COR-L47 (cell line): Measurements from ENCODE around the gene ZSCAN31.
A peak's percentile ranks its signal among the peaks of the same experiment; 100 is the strongest.
"Not testable (repeated sequence)": the region's sequence is repeated elsewhere in the genome, so short reads cannot be mapped to it uniquely, and the experiment has no call there.

Source experiments
- DNase-seq: peaks from one replicate; lab custom pipeline; 2025; lab: John Stamatoyannopoulos, UW

The ZSCAN31 gene

GRCh38 chr6:28335564-28336283 is at the start of gene ZSCAN31:
Gene ZSCAN31 (minus strand): TSS chr6:28336148. CDS start chr6:28329683, 6,465 bp downstream.
- peak; percentile 71 for DNase-seq

DNA sequence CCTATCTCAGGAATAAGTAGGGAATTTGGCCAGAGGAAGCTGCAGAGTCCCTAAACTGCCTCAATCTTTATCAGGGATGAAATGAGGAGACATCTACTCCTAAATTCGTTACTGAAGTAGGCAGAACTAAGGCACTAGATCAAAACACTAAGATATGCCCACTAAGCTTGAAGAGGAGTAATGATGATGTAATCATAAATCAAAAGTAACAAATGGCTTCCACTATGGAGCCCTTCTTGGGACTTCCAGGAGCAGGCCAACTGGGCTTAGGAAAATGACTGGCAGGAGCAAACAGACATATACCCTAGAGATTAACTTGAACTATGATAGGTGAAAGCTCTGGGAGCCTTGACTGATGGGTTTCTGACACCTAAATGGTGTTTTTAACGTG is 48.2 kb upstream of the ZSCAN31 start:
- DNase-seq, result no peak

DNA sequence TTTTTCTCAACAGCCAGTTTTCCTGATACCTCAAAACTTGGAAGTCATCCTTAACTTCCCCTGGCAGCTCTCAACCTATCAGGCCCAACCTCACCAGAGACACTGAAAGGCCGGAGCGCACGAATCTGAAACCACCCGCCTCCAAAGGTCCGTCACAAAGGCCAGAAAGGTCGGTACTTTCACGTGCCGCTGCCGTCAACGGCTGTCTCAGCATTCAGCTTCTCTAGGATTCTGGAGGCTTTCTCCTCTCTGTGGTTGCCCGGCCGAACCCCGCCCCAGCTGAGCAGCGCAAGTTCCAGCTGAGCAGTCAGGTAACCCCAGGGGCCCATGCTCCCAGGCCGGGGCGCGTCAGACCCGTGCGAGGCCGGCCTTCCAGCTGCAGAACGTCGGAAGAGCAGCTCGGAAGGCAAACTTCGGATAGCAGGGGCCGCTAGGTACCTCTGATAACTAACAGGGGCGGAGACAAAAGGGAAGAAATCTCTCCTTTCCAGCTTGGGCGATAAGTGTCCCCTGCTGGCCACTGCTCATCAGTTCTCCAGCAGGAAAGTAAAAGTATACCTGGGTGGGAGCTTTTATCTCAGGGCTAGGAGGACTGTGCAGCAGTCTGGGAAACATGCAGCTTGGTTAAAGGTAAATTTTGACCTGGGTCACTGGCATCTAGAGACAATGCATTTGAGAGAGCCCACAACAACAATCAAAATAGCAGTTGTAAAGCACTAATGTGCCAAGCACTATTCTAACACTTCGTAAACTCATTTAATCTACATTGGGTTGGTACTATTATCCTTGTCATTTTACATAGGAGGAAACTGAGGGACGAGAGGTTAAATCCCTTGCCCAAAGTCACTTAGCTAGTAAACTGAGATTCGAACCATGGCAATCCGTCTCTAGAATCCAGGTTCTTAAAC is 47.5 kb upstream of the ZSCAN31 start:
- peak; percentile 79 for DNase-seq

GRCh38 chr6:28380381-28380780 is 44.4 kb upstream of the ZSCAN31 start:
- DNase-seq, result no peak

- DNase-seq, result no peak
Measured at GRCh38 chr6:28378644-28379043, 42.7 kb upstream of the ZSCAN31 start.

DNA sequence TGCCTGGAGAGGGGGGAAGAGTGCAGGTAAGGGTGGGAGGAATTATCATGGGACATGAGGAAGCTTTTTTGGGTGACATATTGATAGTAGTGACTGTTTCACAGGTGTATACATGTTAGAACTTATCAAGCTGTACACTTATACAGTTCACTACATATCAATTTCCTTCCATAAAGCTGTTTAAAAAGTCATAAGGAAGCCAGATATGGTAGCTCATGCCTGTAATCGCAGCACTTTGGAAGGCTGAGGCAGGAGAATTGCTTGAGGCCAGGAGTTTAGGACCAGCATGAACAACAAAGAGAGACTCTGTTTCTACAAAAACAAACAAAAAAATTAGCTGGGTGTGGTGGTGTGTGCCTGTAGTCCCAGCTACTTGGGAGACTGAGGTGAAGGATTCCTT is 41.9 kb upstream of the ZSCAN31 start:
- no peak for DNase-seq

DNA sequence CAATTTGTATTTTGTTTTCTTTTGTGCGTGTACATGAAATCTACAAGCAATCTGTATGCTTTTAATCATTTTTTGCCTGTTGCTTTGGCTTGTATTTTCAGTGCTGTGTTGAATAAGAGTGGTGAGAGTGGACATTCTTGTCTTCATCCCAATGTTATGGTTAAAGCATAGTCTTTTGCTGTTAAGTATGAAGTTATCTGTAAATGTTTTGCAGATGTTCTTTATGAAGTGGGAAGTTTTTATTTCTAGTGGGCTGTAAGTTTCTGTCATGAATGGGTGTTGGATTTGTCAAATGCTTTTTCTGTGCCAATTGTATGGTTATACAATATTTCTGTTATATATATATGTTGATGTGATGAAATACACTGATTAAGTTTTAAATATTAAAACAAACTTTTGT is 38.0 kb upstream of the ZSCAN31 start:
- no peak for DNase-seq

DNA sequence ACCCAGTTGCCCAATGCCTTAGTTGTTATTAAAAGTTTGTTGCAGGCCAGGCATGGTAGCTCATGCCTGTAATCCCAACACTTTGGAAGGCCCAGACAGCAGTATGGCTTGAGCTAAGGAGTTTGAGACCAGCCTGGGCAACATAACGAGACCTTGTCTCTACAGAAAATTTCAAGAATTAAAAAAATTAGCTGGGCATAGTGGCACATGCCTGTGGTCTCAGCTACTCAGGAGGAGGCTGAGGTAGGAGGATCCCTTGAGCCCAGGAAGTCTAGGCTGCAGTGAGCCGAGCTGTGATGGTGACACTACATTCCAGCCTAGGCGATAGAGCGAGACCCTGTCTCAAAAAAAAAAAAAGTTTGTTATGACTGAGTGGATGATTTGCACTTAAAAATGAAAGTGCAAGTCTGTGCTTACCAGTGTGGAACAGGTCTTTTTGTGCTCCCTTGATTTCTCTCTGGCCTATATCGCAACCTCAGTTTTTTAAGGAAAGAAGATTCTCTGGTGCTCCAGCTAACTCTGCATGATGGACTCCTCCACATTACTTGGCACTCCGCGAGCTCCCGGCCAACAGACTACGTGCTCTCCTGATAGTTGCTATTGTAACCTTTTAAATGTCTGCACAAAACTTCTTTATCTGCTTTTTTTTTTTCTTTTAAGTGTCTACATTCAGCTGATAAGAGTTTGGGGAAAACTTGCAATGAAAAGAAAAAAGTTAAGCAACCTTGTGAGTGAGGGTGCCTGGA is 35.9 kb upstream of the ZSCAN31 start:
- DNase-seq, result no peak

- no peak for DNase-seq
Measured at GRCh38 chr6:28371280-28371679, 35.3 kb upstream of the ZSCAN31 start.

DNA sequence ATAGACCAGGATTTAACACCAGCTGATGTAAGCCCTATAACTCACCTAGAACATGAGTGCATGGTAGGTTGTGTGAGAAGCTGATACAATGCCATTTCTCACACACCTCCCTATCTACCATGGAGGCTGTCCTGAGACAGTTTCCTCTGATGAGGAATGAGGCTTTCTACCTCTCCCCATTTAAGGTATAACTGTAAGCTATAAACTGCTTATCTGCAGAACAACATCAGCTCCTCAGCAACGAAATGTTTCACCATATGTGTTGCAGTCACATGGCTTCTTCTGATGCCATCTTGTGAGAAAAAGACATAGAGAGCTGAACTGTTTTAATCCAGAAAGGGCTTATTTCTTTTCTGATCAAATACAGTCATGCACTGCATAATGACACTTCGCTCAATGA is 34.5 kb upstream of the ZSCAN31 start:
- no peak for DNase-seq

- DNase-seq, result no peak
Measured at GRCh38 chr6:28369463-28369862, 33.5 kb upstream of the ZSCAN31 start.

DNA sequence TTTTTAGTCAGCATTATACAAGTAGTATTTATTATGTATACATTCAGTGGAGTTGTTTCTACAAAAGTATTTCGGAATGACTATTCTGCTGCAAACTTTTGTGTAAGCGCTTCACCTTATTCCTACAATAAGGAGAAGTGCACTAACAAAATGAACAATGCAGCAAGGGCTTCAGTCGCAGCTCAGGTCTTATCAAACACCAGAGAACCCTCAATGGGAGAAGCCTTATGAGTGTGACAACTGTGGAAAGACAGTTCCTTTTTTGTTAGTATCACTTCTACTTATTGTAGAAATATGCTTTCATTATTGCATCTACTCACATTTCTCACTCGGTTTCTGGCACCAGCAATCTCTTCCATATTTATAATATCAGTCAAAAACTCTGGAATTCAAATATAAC is 32.6 kb upstream of the ZSCAN31 start:
- no peak for DNase-seq

- DNase-seq, result not testable (repeated sequence)
Measured at GRCh38 chr6:28365590-28365989, 29.6 kb upstream of the ZSCAN31 start.

- no peak for DNase-seq
Measured at GRCh38 chr6:28360961-28361360, 25.0 kb upstream of the ZSCAN31 start.

DNA sequence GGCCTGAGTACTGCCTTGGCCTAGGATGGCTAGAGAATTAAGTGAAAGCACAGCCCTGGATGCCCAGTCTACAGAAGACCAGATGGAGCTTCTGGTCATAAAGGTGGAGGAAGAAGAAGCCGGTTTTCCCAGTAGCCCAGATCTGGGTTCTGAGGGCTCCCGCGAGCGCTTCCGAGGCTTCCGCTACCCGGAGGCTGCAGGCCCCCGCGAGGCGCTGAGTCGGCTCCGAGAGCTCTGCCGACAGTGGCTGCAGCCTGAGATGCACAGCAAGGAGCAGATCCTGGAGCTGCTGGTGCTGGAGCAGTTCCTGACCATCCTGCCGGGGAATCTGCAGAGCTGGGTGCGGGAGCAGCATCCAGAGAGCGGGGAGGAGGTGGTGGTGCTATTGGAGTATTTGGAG is 23.6 kb upstream of the ZSCAN31 start:
- not testable (repeated sequence) for DNase-seq

DNA sequence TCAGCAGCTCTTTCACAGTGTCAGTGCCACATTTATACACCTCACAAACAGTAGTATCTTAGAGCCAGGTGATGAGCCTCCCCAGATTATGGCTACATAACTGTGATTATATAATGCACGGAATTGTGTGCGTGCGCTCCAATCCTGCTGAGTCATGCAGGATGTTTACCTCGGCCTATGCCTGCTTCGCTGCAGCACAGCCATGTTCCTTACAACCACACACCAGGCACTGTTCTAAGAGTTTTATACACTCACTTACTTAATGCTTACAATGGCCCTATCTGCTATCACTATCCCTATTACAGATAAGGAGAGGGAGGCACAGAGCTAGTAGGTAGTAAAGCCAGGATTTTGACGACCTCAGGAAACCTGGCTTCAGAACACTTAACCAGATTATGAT is 21.1 kb upstream of the ZSCAN31 start:
- DNase-seq, result no peak

DNA sequence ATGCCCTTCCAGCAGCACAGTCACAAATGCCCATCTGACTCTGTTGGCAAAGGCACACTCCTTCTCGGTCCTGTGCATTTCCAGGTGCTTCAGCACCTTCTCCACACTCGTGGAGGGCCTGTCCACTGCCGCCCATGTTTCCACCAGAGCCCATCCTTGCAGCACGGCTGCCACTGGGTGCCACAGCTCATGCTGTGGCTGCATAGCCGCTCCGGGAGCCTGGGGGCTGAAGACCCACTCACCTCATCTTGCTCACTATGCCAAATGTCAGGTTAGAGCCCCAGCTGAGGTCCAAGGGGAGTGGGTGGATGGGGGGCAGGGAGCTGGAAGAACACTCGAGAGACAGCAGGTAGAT is 20.7 kb upstream of the ZSCAN31 start:
- DNase-seq, result no peak

DNA sequence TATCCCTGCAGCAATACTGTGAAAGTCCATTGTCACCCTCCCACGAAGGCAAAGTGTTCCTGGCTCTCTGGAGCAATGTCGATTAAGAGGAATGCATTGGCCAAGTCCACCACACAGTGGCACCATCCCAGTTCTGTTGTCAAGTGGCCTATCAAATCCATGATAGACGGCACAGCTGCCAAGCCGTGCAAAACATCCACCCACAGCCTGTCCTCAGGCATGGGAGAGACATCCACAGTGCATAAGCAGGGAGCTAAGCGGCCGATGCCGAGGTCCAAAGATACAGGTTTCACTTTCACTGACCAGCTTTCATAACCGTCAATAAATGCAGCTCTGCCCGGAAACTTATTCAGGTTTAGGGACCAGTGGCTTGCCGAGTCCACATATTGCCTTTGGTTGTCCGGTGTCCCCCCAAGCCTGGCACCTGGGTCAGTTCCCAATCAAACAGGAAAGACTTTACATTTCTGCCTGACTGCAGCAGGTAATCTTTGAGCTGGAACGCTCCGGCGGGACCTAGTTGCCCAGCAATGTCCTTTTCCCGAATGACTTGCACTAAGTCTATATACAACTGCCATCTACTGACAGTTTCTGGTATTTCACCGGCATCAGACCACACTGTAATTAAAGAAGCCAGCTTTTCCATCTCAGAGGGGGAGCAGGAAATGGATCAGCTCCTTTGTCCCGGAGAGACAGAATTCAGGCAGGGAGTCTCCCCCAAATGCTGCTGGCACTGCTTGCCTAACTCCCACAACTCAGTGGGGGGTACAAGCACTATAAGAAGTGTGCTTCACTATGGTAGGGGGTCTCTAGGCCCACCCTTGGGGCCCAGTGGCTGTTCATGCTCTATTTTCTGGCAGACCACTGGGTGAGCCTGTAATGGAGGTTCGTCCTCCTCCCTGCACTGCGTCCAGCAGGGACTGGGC is 20.1 kb upstream of the ZSCAN31 start:
- DNase-seq, result peak; percentile 88

- DNase-seq, result no peak
Measured at GRCh38 chr6:28354688-28355554, 19.0 kb upstream of the ZSCAN31 start.

DNA sequence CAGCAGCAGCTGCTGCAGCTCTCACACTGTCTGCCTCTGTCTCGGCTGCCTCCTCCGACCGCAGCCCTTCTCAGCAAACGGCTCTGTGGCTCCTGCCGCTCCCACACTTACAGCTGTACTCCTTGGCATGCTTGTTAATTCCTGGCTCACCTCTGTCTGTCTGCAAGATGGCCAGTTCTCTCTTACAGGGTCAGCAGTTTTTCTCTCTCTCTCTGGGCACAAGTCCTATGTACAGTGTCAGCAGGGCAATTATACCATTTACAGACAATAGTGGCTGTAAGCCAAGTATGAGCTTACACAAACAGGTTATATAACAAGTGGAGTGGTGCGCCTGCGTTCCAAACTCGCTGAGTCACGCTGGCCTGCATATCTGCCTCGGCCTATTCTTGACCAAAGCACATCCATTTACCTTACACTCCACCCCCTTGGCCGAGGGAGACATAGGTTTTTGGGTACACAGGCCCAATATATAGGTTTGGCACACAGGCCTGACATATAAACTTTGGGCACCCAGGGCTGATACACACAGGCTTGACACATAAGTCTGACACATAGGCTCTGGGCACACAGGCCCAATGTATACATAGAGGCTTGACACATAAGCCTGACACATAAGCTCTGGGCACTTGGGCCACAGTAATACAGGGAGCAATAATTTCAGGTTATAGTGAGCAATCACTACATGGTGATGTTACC is 18.2 kb upstream of the ZSCAN31 start:
- peak; percentile 53 for DNase-seq
